Parathyroid adenoma (tissue), 2 donors: ENCODE results near the gene SLC1A3.

Source experiments
- H2AFZ ChIP-seq: fragments of 300-600 bp; sonication (generic); one replicate; pipeline ENCODE4 v1.7.0; 2017; ENCODE audit warnings: antibody characterized with exemption, mild to moderate bottlenecking
- H3K27ac ChIP-seq: fragments of 300-600 bp; sonication (generic); one replicate; pipeline ENCODE4 v1.7.0; 2017
- H3K27me3 ChIP-seq: fragments of 300-600 bp; sonication (generic); one replicate; pipeline ENCODE4 v1.7.0; 2017; ENCODE audit warnings: low read length; ENCODE audit not compliant: control insufficient read depth, insufficient read depth
- H3K36me3 ChIP-seq: fragments of 300-600 bp; sonication (generic); one replicate; pipeline ENCODE4 v1.7.0; 2017; ENCODE audit warnings: low read length; ENCODE audit not compliant: control insufficient read depth, insufficient read depth
- H3K4me1 ChIP-seq: fragments of 300-600 bp; sonication (generic); one replicate; pipeline ENCODE4 v1.7.0; 2017; ENCODE audit warnings: control low read depth
- H3K4me2 ChIP-seq: fragments of 300-600 bp; sonication (generic); one replicate; pipeline ENCODE4 v1.7.0; 2017; ENCODE audit warnings: low read length
- H3K4me3 ChIP-seq: fragments of 300-600 bp; sonication (generic); one replicate; pipeline ENCODE4 v1.7.0; 2017; ENCODE audit warnings: low read depth, low read length
- H3K79me2 ChIP-seq: fragments of 300-600 bp; sonication (generic); one replicate; pipeline ENCODE4 v1.7.0; 2017; ENCODE audit warnings: control low read depth
- H3K9ac ChIP-seq: fragments of 300-600 bp; sonication (generic); one replicate; pipeline ENCODE4 v1.7.0; 2017; ENCODE audit warnings: mild to moderate bottlenecking
- H3K9me3 ChIP-seq: fragments of 300-600 bp; sonication (generic); one replicate; pipeline ENCODE4 v1.7.0; 2017; ENCODE audit warnings: low read length; ENCODE audit not compliant: control insufficient read depth
- TF ChIP-seq, protein P1 (sequence below): fragments of 300-600 bp; sonication (generic); IDR thresholded peaks from one replicate; pipeline ENCODE4 v1.7.0; 2017; ENCODE audit warnings: antibody characterized with exemption, mild to moderate bottlenecking
- donor health status: primary hyperparathyroidism.

SLC1A3 gene

GRCh38 chr5:36647046-36647445 lies 40.6 kb downstream of the SLC1A3 start:
- H3K79me2 ChIP-seq: no peaks in the 10 kb centered on the region
- TF ChIP-seq, protein P1, sequence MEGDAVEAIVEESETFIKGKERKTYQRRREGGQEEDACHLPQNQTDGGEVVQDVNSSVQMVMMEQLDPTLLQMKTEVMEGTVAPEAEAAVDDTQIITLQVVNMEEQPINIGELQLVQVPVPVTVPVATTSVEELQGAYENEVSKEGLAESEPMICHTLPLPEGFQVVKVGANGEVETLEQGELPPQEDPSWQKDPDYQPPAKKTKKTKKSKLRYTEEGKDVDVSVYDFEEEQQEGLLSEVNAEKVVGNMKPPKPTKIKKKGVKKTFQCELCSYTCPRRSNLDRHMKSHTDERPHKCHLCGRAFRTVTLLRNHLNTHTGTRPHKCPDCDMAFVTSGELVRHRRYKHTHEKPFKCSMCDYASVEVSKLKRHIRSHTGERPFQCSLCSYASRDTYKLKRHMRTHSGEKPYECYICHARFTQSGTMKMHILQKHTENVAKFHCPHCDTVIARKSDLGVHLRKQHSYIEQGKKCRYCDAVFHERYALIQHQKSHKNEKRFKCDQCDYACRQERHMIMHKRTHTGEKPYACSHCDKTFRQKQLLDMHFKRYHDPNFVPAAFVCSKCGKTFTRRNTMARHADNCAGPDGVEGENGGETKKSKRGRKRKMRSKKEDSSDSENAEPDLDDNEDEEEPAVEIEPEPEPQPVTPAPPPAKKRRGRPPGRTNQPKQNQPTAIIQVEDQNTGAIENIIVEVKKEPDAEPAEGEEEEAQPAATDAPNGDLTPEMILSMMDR: no peak
- H3K27ac ChIP-seq: no peak overlapping the region

DNA sequence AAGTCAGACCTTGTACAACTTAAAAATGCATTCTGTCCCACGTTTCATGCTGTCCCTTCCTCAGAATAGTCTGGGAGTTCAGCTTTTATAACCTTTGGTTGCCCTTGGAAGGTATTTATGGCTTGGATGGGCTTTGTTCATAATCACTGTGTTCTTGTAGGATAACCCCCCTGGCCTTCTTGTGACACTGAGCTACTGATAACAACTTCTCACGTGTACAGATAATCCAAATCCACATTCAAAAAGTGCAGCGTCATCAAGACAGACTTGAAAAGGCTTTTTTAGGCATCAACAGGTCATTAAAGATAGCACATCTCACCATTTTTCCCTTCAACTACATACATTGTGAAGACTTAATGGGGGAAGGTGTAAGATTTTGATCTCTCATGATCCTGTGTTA lies 42.0 kb downstream of the SLC1A3 start:
- Histone ChIP-seq H3K27me3 (no peaks in the 10 kb centered on the region), H3K4me1 (no peaks in the 10 kb centered on the region), H2AFZ (no peak overlapping the region), H3K4me2 (no peak overlapping the region), H3K9me3 (no peaks in the 10 kb centered on the region), H3K79me2 (no peaks in the 10 kb centered on the region), H3K4me3 (no peak overlapping the region), H3K27ac (no peak overlapping the region), H3K36me3 (no peaks in the 10 kb centered on the region), H3K9ac (no peak overlapping the region)
- TF ChIP-seq, protein P1: no peak

More at GRCh38 chr5:36647046-36647445, 40.6 kb downstream of the SLC1A3 start:
- Histone ChIP-seq H3K9me3 (no peaks in the 10 kb centered on the region), H3K36me3 (no peaks in the 10 kb centered on the region), H2AFZ (no peak overlapping the region), H3K27me3 (no peaks in the 10 kb centered on the region), H3K4me1 (no peaks in the 10 kb centered on the region), H3K4me3 (no peak overlapping the region), H3K4me2 (no peak overlapping the region), H3K9ac (no peak overlapping the region)

DNA sequence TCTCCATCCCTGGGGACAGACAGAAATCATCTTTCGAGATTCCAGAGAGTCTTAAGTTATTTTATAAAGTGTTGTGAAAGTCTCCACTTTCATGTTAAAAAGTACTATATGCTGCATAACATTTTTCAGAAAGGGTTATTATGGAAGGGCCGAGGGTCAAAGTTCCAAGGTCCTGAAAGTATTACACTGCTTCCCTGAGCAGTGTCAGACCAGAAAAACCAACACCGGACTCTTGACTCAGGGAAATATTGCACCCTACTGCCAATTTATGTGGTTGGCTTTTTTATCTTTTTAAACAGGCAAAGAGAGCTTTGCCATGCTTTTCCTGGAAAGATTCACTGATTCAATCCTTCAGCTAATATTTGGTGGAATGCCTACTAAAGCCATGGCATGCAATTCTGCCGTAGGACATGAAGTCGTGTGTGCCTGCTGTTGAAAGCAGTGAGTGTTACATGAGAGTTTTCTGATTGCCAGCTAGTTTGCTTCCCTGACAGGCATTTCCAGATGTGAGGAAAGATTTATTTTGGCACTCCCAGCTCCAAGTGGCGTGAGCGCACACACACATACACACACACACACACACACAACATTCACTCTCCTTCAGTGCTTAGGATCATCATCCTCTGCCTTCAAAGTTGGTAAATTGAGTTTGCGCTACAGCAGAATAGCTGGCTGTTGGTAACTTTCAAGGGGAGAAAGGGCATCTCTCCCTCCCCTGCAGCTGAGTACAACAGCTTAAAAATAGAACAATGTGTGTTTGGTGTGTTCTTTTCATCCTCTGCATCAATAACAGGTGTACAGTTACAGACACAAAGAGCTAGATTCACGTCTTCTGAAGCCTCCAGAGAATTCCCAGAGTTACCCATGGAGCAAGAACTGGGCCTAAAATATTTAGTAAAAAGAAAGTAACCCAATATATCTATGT lies 45.6 kb downstream of the SLC1A3 start:
- no peaks in the 10 kb centered on the region for H3K27me3 ChIP-seq
- H3K9me3 ChIP-seq: no peaks in the 10 kb centered on the region
- no peak overlapping the region for H2AFZ ChIP-seq
- H3K27ac ChIP-seq: no peak overlapping the region
- H3K36me3 ChIP-seq: no peaks in the 10 kb centered on the region
- no peaks in the 10 kb centered on the region for H3K79me2 ChIP-seq
- H3K9ac ChIP-seq: no peak overlapping the region
- TF ChIP-seq, protein P1: no peak
- peaks cover 3% of the 10 kb centered on the region for H3K4me1 ChIP-seq
- no peak overlapping the region for H3K4me2 ChIP-seq
- H3K4me3 ChIP-seq: no peak overlapping the region

DNA sequence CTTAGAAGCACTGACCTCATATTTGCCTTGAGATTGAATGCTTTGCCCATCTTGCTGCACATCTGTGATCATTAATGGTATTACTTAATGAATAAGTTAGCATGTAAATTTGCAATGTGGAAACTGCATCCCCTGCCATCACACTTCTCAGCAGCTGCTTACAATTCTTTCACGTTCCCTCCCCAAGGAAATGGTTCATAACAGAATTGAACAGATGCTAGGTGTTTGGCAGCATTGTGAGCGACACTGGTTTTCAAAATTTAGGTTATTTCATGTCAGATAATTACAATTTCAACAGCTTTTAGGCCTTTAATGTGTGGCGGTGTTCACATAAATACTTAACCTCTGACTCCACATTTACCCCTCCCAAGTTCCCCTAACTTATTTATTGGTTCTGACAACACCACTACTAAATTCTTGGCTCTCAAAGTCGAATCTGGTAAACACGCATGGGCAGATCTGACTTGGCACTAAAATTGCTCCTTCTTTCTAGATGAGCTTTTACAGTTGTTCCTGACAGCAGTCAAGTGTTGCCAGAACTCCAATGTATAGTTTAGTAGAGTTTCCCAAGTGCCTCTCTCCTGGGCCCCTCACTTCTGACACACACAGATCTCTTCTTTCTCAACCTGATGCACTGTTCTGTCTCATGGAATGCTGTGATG lies 46.8 kb downstream of the SLC1A3 start:
- Histone ChIP-seq H3K9me3 (no peaks in the 10 kb centered on the region), H3K9ac (no peak overlapping the region), H3K36me3 (no peaks in the 10 kb centered on the region), H3K79me2 (no peaks in the 10 kb centered on the region), H3K4me3 (no peak overlapping the region), H3K4me1 (peaks cover 3% of the 10 kb centered on the region), H2AFZ (no peak overlapping the region), H3K27me3 (no peaks in the 10 kb centered on the region), H3K27ac (no peak overlapping the region), H3K4me2 (no peak overlapping the region)
- TF ChIP-seq, protein P1: no peak
